ENCODE data around the gene NSD1. TPM values are rescaled to one million over a fixed set of nuclear protein-coding genes. Genes with fewer than 3 reads are reported as not detected.

NSD1 gene
- total and polyA plus RNA-seq, 9 of the 15 experiments (the other 6 are each of a cell fraction or from before 2014, with no cell fraction given), result 3.8 to 51.0 (median 24.7) TPM

GRCh38 chr5:177304392-177305119 lies 171.0 kb downstream of the NSD1 start (continued):
- TF ChIP-seq ETV1 (tag; conservative IDR thresholded peaks at IDR 0.05; ENCODE audit: low read depth) (no peak), ZBTB34 (CRISPR knock-in tag; IDR thresholded peaks at IDR 0.05) (no peak), ZNF41 (CRISPR knock-in tag; conservative IDR thresholded peaks at IDR 0.05) (no peak), ZNF407 (IDR thresholded peaks at IDR 0.05; ENCODE audit: low read depth) (no peak), ZNF133 (CRISPR knock-in tag; IDR thresholded peaks at IDR 0.05) (no peak), TSHZ1 (CRISPR knock-in tag; IDR thresholded peaks at IDR 0.05) (no peak), RBM15 (IDR thresholded peaks at IDR 0.05; ENCODE audit: insufficient read depth, low read length) (no peak), ATF3 (IDR thresholded peaks at IDR 0.05) (peak; percentile 37; the same call in 1 of the 2 replicates), ATF3 (CRISPR knock-in tag; conservative IDR thresholded peaks at IDR 0.05) (no peak), MLLT1 (IDR thresholded peaks at IDR 0.05) (no peak), GATAD2B (IDR thresholded peaks at IDR 0.05; ENCODE audit: borderline replicate concordance) (0 out of 2 replicates have a peak, but pooled peaks have one; percentile 15)

Measured in K562 (cell line).